Measurements from ENCODE around the gene SNRPB2.

SNRPB2 gene

GRCh38 chr20:16729565-16730460, at the start of gene SNRPB2:
SNRPB2 (plus strand) TSS chr20:16730026; CDS start chr20:16731703, 1,677 bp downstream.
- H3K27ac ChIP-seq = peak within 1 kb of the TSS; percentile 96
- TF ChIP-seq CTCF (conservative IDR thresholded peaks at IDR 0.05) = no peak

GRCh38 chr20:16684416-16684815, 45.4 kb upstream of the SNRPB2 start:
- no peak overlapping the region for H3K27ac ChIP-seq
- no peak for TF ChIP-seq CTCF (conservative IDR thresholded peaks at IDR 0.05)

- H3K27ac ChIP-seq = no peak overlapping the region
- no peak for TF ChIP-seq CTCF (conservative IDR thresholded peaks at IDR 0.05)
These were observed 39.9 kb upstream of the SNRPB2 start for GRCh38 chr20:16689906-16690305.

- no peak for TF ChIP-seq CTCF (conservative IDR thresholded peaks at IDR 0.05)
- H3K27ac ChIP-seq = no peak overlapping the region
These were observed 38.4 kb upstream of the SNRPB2 start for GRCh38 chr20:16691381-16691780.

- H3K27ac ChIP-seq = no peak overlapping the region
- TF ChIP-seq CTCF (conservative IDR thresholded peaks at IDR 0.05) = no peak
These were observed 37.8 kb upstream of the SNRPB2 start for GRCh38 chr20:16692009-16692408.

GRCh38 chr20:16692442-16692841, 37.4 kb upstream of the SNRPB2 start:
- no peak for TF ChIP-seq CTCF (conservative IDR thresholded peaks at IDR 0.05)

GRCh38 chr20:16693278-16693677, 36.5 kb upstream of the SNRPB2 start:
- no peak overlapping the region for H3K27ac ChIP-seq
- TF ChIP-seq CTCF (conservative IDR thresholded peaks at IDR 0.05) = no peak

More at GRCh38 chr20:16692442-16692841, 37.4 kb upstream of the SNRPB2 start:
- H3K27ac ChIP-seq = no peak overlapping the region

All from VCaP (cell line).